ENCODE results near the gene DNAI2. TPM values are rescaled to one million over a fixed set of nuclear protein-coding genes. Genes with fewer than 3 reads are reported as not detected.

DNAI2 gene
- total and polyA plus RNA-seq, 2 donors from 2014 or later = 0.22 TPM; not detected in 1

DNA sequence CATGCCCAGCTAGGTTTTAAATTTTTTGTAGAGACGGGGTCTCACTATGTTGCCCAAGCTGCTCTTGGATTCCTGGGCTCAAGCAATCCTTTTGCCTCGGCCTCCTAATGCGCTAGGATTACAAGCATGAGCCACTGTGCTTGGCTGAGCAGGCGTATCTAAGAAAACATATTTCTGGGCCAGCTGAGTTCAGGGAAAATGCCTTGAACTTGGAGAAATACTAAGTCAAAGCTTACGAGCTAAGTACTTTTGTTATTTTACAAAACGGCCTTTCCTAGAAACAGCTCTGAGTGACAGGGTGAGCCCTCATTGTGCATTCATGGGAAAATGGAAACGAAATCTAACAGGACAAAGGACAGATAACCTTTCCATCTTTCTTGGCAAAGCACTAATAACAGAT, 24.7 kb downstream of the DNAI2 start:
- H3K4me3 ChIP-seq (ENCODE audit: low read length in 3 of 3) = no peak overlapping the region
- H3K36me3 ChIP-seq (ENCODE audit: control insufficient read depth in 2 of 3, insufficient read depth in 3 of 3, low read length in 3 of 3) = no peaks in the 10 kb centered on the region
- no peaks in the 10 kb centered on the region for H3K27me3 ChIP-seq (ENCODE audit: control insufficient read depth, insufficient read depth, low read length)
- peak in 1 of 5 donors; percentile 49 for DNase-seq
- no peak overlapping the region for H3K27ac ChIP-seq (ENCODE audit: low read depth in 2 of 2, low read length in 2 of 2)
- no peak for FAIRE-seq
- no peaks in the 10 kb centered on the region for H3K4me1 ChIP-seq (ENCODE audit: control insufficient read depth in 2 of 3, insufficient read depth in 2 of 3, low read depth in 1 of 3, low read length in 3 of 3)
- no peak overlapping the region for H3K9ac ChIP-seq (ENCODE audit: low read length in 3 of 3)
- TF ChIP-seq, protein P1, sequence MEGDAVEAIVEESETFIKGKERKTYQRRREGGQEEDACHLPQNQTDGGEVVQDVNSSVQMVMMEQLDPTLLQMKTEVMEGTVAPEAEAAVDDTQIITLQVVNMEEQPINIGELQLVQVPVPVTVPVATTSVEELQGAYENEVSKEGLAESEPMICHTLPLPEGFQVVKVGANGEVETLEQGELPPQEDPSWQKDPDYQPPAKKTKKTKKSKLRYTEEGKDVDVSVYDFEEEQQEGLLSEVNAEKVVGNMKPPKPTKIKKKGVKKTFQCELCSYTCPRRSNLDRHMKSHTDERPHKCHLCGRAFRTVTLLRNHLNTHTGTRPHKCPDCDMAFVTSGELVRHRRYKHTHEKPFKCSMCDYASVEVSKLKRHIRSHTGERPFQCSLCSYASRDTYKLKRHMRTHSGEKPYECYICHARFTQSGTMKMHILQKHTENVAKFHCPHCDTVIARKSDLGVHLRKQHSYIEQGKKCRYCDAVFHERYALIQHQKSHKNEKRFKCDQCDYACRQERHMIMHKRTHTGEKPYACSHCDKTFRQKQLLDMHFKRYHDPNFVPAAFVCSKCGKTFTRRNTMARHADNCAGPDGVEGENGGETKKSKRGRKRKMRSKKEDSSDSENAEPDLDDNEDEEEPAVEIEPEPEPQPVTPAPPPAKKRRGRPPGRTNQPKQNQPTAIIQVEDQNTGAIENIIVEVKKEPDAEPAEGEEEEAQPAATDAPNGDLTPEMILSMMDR (IDR thresholded peaks at IDR 0.05; ENCODE audit: borderline replicate concordance, extremely low read depth, insufficient read depth) = no peak
- intact Hi-C loops (cut with DNase I) = no loop called here
- H3K9me3 ChIP-seq (ENCODE audit: control insufficient read depth in 2 of 3, insufficient read depth in 1 of 3, low read length in 3 of 3) = no peaks in the 10 kb centered on the region

DNA sequence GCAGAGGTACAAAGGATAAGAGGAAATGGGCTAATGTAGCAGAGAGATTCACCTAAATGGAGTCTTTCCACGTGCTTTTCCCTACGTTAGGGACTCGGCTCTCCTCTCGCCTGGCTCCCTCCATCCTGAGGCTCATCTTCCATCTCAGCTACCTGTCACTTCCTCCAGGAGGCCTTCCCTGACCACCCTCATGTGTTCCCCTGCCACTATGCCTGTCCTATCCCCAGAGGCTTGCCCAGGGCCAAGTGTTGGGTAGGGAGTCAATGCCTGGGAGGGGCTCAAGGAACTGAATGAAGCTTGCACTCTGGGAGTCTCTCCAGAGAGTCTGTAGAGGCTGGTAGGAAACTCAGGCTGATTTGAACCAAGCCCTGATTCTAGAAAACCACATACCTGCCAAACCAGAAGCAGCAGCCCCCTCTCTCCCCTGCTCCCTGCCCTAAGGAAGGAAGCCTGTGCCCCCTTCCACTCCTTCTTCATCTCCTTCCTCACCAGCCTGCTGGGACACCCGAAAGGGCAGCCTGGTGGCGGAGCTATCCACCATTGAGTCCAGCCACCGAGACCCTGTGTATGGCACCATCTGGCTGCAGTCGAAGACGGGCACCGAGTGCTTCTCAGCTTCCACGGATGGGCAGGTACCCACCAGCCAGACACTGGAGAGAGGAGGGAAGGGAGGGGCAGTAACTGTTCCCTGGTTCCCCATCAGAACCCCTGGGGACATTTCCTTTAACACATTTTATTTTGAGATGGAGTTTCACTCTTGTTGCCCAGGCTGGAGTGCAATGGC, 25.4 kb downstream of the DNAI2 start:
- intact Hi-C loops (cut with DNase I) = loop anchor here (10.0 kb wide), 1 partner anchor 65 kb away; the partner anchor contains the start of genes BTBD17 and GPR142
- Histone ChIP-seq H3K27ac (ENCODE audit: low read depth in 2 of 2, low read length in 2 of 2) (no peak overlapping the region), H3K27me3 (ENCODE audit: control insufficient read depth, insufficient read depth, low read length) (no peaks in the 10 kb centered on the region), H3K36me3 (ENCODE audit: control insufficient read depth in 2 of 3, insufficient read depth in 3 of 3, low read length in 3 of 3) (no peaks in the 10 kb centered on the region), H3K9me3 (ENCODE audit: control insufficient read depth in 2 of 3, insufficient read depth in 1 of 3, low read length in 3 of 3) (no peaks in the 10 kb centered on the region), H3K4me3 (ENCODE audit: low read length in 3 of 3) (no peak overlapping the region), H3K4me1 (ENCODE audit: control insufficient read depth in 2 of 3, insufficient read depth in 2 of 3, low read depth in 1 of 3, low read length in 3 of 3) (no peaks in the 10 kb centered on the region), H3K9ac (ENCODE audit: low read length in 3 of 3) (no peak overlapping the region)
- FAIRE-seq (no peak), DNase-seq (no peak)
- TF ChIP-seq, protein P1 (IDR thresholded peaks at IDR 0.05; ENCODE audit: borderline replicate concordance, extremely low read depth, insufficient read depth) = no peak

DNA sequence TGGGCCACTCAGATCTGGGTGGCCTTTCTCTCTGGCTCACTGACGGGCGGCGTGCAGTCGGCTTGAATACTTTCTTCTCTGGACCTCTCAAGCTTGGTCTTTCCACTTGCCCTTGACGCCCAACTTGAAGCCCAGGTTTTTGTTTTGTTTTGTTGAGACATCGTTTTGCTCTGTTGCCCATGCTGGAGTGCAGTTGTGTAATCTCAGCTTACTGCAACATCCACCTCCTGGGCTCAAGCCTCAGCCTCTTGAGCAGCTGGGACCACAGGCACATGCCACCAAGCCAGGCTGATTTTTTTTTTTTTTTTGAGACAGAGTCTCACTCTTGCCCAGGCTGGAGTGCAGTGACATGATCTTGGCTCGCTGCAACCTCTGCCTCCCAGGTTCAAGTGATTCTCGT, 29.3 kb downstream of the DNAI2 start:
- H3K4me1 ChIP-seq (ENCODE audit: control insufficient read depth in 2 of 3, insufficient read depth in 2 of 3, low read depth in 1 of 3, low read length in 3 of 3) = no peaks in the 10 kb centered on the region
- no peaks in the 10 kb centered on the region for H3K36me3 ChIP-seq (ENCODE audit: control insufficient read depth in 2 of 3, insufficient read depth in 3 of 3, low read length in 3 of 3)
- TF ChIP-seq, protein P1 (IDR thresholded peaks at IDR 0.05; ENCODE audit: borderline replicate concordance, extremely low read depth, insufficient read depth) = no peak
- FAIRE-seq (no peak), DNase-seq (peak in 1 of 5 donors; percentile 30)
- no peaks in the 10 kb centered on the region for H3K27me3 ChIP-seq (ENCODE audit: control insufficient read depth, insufficient read depth, low read length)
- intact Hi-C loops (cut with DNase I) = loop anchor here (10.0 kb wide), 1 partner anchor 61 kb away; the partner anchor contains the start of genes BTBD17 and GPR142
- H3K9ac ChIP-seq (ENCODE audit: low read length in 3 of 3) = no peak overlapping the region
- no peak overlapping the region for H3K27ac ChIP-seq (ENCODE audit: low read depth in 2 of 2, low read length in 2 of 2)
- H3K4me3 ChIP-seq (ENCODE audit: low read length in 3 of 3) = no peak overlapping the region
- peaks cover 0 to 6% (median 0%) of the 10 kb centered on the region in 3 donors for H3K9me3 ChIP-seq (ENCODE audit: control insufficient read depth in 2 of 3, insufficient read depth in 1 of 3, low read length in 3 of 3)

All from kidney (tissue), 14 donors.